ENCODE data around the gene HS3ST4. TPM values are rescaled to one million over a fixed set of nuclear protein-coding genes. Genes with fewer than 3 reads are reported as not detected.

HS3ST4 gene
- total RNA-seq (2013; cell fraction: nucleolus; rRNA removed): not detected in 2 replicates
- not detected in 2 replicates for total RNA-seq (2014; rRNA removed)
- total RNA-seq (2014; rRNA removed; fragmentation: Illumina TruSeq; extraction: Trizol): not detected in 2 replicates
- not detected in 2 replicates for total RNA-seq (2021)
- not detected for polyA plus RNA-seq (2011; ENCODE audit: low read depth)
- polyA plus RNA-seq (2011; rRNA removed): 0.04 and 0.05 TPM in 2 replicates
- not detected in 2 replicates for polyA plus RNA-seq (2011; cell fraction: cytosol; rRNA removed)
- not detected in 2 replicates for polyA plus RNA-seq (2011; cell fraction: nucleus; rRNA removed)
- not detected in 2 replicates for polyA plus RNA-seq (2012)
- polyA plus RNA-seq (2014; fragmentation: Illumina TruSeq; extraction: Trizol): not detected in 2 replicates
- not detected for polyA plus RNA-seq (2014; fragmentation: Nextera tagmentation; extraction: Ambion mirVana)
- polyA plus RNA-seq (2014; rRNA removed): not detected in 2 replicates
- polyA plus RNA-seq (2016; fragmentation: Nextera tagmentation; extraction: Ambion mirVana): not detected
- not detected in 2 replicates for polyA minus RNA-seq (2011; rRNA and poly(A)+ RNA removed)
- polyA minus RNA-seq (2011; cell fraction: cytosol; rRNA and poly(A)+ RNA removed): not detected in 2 replicates
- not detected in 2 replicates for polyA minus RNA-seq (2011; cell fraction: nucleus; rRNA and poly(A)+ RNA removed)
- percentile 1 among the genes with signal in this experiment for Bru-seq, nascent RNA
- BruChase-seq, experiment 1, labeled RNA remaining after a 6-hour chase: percentile 0 among the genes with signal in this experiment
- percentile 0 among the genes with signal in this experiment for BruChase-seq, experiment 2, labeled RNA remaining after a 2-hour chase
- long read RNA-seq, experiment 1: 0 reads
- long read RNA-seq, experiment 2: 0 reads

GRCh38 chr16:25691519-25692091 lies at the start of gene HS3ST4:
HS3ST4 (plus strand) TSS chr16:25691959.
- H2AFZ ChIP-seq (ENCODE audit: control insufficient read depth, low read depth, low read length): no peak within 1 kb of the TSS
- H3K9ac ChIP-seq (ENCODE audit: control insufficient read depth, insufficient read depth, low read length): no peak within 1 kb of the TSS
- H3K79me2 ChIP-seq (ENCODE audit: control insufficient read depth, insufficient read depth, low read length): no peaks in the 10 kb centered on the region
- H3K27ac ChIP-seq (ENCODE audit: control insufficient read depth, insufficient read depth): no peak within 1 kb of the TSS
- SMC1A ChIA-PET (ENCODE audit: uncharacterized antibody, unreplicated experiment): no interaction called here
- H3K36me3 ChIP-seq (ENCODE audit: control insufficient read depth in 2 of 2, insufficient read depth in 2 of 2, low read length in 1 of 2): no peaks in the 10 kb centered on the region
- H3K4me3 ChIP-seq: no peak within 1 kb of the TSS
- FAIRE-seq (no peak), ATAC-seq (no peak), DNase-seq (ENCODE audit: low read depth, low spot score) (no peak)
- WGBS (ENCODE audit: insufficient coverage, insufficient replicate concordance, low lambda C conversion rate, missing lambda C conversion rate): 12% methylated on average over 30 of the region's 58 CpGs
- H3K9me3 ChIP-seq (replicated peaks; ENCODE audit: control insufficient read depth, insufficient read depth, low read length): no peaks in the 10 kb centered on the region
- intact Hi-C loops (cut with micrococcal nuclease; ENCODE audit: unreplicated experiment): no loop called here
- CTCF ChIA-PET: no interaction called here
- in situ Hi-C loops (cut with MboI): no loop called here
- no peaks in the 10 kb centered on the region for H3K4me1 ChIP-seq (ENCODE audit: control insufficient read depth, insufficient read depth, low read length)
- no peak for TF ChIP-seq ATF7 (IDR thresholded peaks at IDR 0.05; ENCODE audit: low read depth)
- H4K20me1 ChIP-seq (ENCODE audit: control insufficient read depth, insufficient read depth): no peaks in the 10 kb centered on the region
- H3K4me2 ChIP-seq (ENCODE audit: control insufficient read depth, insufficient read depth): no peak within 1 kb of the TSS
- POLR2A ChIA-PET: no interaction called here
- RAD21 ChIA-PET (ENCODE audit: unreplicated experiment): no interaction called here
- H3K27me3 ChIP-seq (replicated peaks in 1 of 2; ENCODE audit: control insufficient read depth in 2 of 2, insufficient read depth in 2 of 2, low read length in 1 of 2): peaks cover 0 to 14% of the 10 kb centered on the region in 2 experiments
- no TSS peak for BruUV-seq (replicated peaks)

GRCh38 chr16:25643633-25644032 lies 48.1 kb upstream of the HS3ST4 start:
- H3K4me3 ChIP-seq: no peak overlapping the region
- TF ChIP-seq RAD51 (IDR thresholded peaks at IDR 0.05) (no peak), ZSCAN29 (IDR thresholded peaks at IDR 0.05) (no peak), RB1 (IDR thresholded peaks at IDR 0.05; ENCODE audit: borderline replicate concordance) (no peak), POLR2AphosphoS5 (IDR thresholded peaks at IDR 0.05; ENCODE audit: low read length) (no peak), ZNF24 (IDR thresholded peaks at IDR 0.05) (no peak)
- ChIA-PET SMC1A (ENCODE audit: uncharacterized antibody, unreplicated experiment) (no interaction called here), CTCF (no interaction called here), RAD21 (ENCODE audit: unreplicated experiment) (no interaction called here), POLR2A (no interaction called here)
- H3K79me2 ChIP-seq (ENCODE audit: control insufficient read depth, insufficient read depth, low read length): no peaks in the 10 kb centered on the region
- no peak for ATAC-seq
- WGBS (ENCODE audit: insufficient coverage, insufficient replicate concordance, low lambda C conversion rate, missing lambda C conversion rate): 19% methylated on average over 4 of the region's 4 CpGs
- no TSS peak for BruUV-seq (replicated peaks)
- H3K27me3 ChIP-seq (replicated peaks in 1 of 2; ENCODE audit: control insufficient read depth in 2 of 2, insufficient read depth in 2 of 2, low read length in 1 of 2): no peaks in the 10 kb centered on the region
- H2AFZ ChIP-seq (ENCODE audit: control insufficient read depth, low read depth, low read length): no peak overlapping the region
- no peak for DNase-seq (ENCODE audit: low read depth, low spot score)
- H3K9me3 ChIP-seq (replicated peaks; ENCODE audit: control insufficient read depth, insufficient read depth, low read length): no peaks in the 10 kb centered on the region
- no peak overlapping the region for H3K9ac ChIP-seq (ENCODE audit: control insufficient read depth, insufficient read depth, low read length)
- FAIRE-seq: no peak
- in situ Hi-C loops (cut with MboI): no loop called here
- no peak overlapping the region for H3K4me2 ChIP-seq (ENCODE audit: control insufficient read depth, insufficient read depth)
- no peak overlapping the region for H3K27ac ChIP-seq (ENCODE audit: control insufficient read depth, insufficient read depth)
- H3K36me3 ChIP-seq (ENCODE audit: control insufficient read depth in 2 of 2, insufficient read depth in 2 of 2, low read length in 1 of 2): no peaks in the 10 kb centered on the region
- H3K4me1 ChIP-seq (ENCODE audit: control insufficient read depth, insufficient read depth, low read length): no peaks in the 10 kb centered on the region
- intact Hi-C loops (cut with micrococcal nuclease; ENCODE audit: unreplicated experiment): no loop called here
- H4K20me1 ChIP-seq (ENCODE audit: control insufficient read depth, insufficient read depth): no peaks in the 10 kb centered on the region

Data from GM12878 (cell line).